GM21390 (cell line): ENCODE data around the gene LYVE1.
A peak's percentile ranks its signal among the peaks of the same experiment; 100 is the strongest.
"Not testable (repeated sequence)": the region's sequence is repeated elsewhere in the genome, so short reads cannot be mapped to it uniquely, and the experiment has no call there.

Experiments
- ATAC-seq: cut with Tn5 transposase; IDR thresholded peaks from one replicate; pipeline ENCODE4 v1.9.1; 2021; ENCODE audit not compliant: unreplicated experiment

The LYVE1 gene

DNA sequence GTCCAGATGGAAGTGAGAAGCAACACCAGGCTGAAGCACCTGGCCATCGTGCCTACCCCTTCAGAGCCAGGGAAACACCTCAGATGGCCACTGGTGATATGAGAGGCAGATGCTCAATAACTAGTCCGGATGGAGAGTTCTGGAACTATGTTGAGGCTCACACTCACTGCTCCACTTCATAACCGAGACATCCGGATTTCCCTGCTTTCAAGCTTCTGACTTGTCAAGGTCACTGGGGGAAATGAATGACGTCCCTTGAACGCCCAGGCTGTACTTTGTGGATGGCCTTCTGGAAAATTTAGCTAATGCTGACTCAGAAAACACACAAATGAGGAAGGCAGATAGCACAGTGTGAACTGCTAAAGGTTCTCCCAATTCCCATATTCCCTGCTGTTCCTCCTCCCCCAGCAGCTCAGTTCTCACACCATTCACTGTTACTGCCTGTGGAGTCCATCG is at the start of gene LYVE1:
Gene LYVE1 (minus strand): TSS at position 180 of the 456 bp plus-strand sequence. CDS start 133 bp downstream, at position 47.
- no peak for ATAC-seq

DNA sequence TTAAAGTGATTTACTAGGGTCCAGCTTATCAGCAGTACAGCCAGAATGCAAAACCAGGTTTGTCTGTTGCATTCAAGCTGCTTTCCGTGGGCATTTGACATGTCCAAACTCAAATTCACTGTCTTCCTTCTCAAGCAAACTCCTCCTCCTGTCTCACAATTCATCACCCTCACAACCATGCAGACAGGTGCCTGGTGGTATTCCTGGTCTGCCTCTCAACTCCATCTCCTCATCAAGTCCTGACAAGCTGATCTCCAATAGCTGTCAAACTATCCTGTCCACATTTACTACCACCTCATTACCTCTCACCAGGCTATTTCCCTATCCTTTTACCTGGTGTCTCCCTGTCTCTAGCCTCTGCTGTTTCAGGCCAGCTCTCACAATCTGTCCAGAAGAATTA is 49.1 kb upstream of the LYVE1 start:
- ATAC-seq = no peak

DNA sequence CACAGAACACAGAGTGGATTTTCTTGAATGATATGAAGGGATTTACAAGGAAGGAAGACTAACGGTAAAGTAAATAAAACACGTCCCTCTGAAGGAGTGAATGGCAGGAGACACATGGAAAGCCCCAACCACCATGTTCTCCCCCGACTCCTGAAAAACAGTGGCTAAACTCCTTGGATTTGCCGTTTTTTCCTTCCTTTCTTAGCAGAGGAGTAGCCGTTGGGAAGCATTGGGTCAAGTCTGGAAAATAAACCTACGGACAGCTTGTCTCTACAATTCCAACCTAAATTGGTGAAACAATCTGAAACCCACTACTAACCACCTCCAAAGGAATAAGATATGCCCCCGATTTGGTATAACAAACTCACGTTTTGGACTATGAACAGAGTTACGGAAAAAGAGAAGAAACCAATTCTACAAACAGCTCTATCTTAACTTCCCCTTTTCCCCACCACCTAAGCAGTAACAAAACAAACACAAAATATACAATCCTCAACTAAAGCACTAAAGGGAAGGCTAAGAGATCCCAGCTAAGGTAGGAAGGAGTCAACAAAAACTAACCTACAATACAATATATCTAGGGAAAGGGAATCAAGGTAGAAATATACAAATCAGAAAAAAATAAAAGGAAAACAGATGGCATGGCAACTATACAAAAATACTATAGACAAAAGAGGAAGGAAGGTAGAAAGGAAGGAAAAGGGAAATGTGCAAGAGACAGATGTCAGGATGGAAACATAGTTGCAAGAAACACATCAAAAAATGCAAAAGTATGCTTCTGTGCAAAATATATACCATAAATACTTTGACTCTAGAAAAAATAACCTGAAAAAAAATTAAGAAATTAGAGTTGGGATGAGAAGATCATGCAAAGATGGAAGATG is 43.8 kb upstream of the LYVE1 start:
- ATAC-seq = no peak

- no peak for ATAC-seq
Observed at GRCh38 chr11:10609636-10610035, 41.2 kb upstream of the LYVE1 start.

GRCh38 chr11:10608584-10608983 is 40.1 kb upstream of the LYVE1 start:
- no peak for ATAC-seq

- no peak for ATAC-seq
Observed at GRCh38 chr11:10607462-10608132, 39.1 kb upstream of the LYVE1 start.

GRCh38 chr11:10606536-10607208 is 38.2 kb upstream of the LYVE1 start:
- peak; percentile 68 for ATAC-seq

DNA sequence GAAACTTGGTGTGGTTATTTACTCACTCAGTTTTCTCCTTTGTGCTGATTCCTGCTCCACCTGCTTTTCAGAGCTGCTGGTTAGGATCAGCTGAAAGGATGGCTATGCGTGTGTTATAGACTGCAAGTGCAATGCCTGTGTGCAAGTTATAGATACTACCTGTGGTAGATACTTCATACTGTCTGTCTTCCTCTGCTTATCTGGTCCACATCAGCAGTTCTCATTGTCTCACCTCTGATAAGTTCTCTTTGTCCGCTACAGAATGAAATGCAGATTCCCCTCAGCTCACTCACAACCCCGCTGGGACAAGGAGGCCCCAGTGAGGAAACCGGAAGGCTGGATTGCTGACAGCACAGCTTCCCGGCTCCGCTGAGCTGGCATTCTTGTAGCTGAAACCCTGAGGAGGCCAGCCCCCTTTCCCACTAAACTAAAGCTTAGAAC is 37.5 kb upstream of the LYVE1 start:
- ATAC-seq = no peak

- no peak for ATAC-seq
Observed at GRCh38 chr11:10604798-10605197, 36.3 kb upstream of the LYVE1 start.

DNA sequence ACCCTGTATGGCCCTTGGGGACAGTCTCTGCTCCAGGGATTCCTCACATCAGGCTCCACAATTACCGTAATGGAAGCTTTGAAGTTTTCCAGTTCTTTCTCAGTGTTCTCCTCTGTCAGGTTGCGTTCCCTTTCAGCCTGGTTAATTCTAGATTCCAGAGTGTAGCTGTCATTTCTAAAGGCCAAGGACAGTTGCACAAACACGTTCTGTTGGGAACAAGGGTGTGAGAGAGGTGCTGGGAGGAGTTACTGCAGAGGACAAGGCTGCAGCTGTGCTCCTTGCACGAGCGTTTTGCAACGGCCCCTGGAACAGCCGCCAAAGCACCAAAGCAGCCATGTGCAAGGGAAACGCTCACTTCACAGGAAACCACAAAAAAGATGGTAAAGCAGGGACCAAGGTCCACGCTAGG is 35.9 kb upstream of the LYVE1 start:
- no peak for ATAC-seq

DNA sequence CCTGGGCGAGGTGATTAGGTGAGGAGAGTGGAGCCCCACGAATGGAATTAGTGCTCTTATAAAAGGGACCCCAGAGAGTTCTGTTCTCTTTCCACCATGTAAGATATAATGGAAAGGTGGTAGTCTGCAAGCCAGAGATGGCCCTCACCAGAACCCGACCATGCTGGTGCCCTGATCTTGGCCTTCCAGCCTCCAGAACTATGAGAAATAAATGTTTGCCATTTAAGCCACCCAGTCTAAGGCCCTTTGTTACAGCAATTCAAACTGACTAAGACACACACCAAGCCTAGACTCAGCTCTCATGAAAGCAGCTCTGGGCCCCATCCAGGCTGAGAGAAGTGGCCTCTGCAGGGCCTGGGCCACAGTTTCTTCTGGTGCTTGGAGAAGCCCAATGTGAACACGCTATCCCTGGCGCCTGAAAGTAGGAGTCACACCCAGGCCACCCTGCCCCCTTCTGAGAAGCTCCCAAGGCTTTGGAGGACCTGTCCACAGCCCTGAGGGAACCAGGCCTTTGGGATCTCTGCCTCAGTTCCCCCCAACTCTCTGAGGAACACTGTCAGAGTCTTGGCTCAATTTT is 35.3 kb upstream of the LYVE1 start:
- ATAC-seq = no peak

GRCh38 chr11:10602945-10603344 is 34.5 kb upstream of the LYVE1 start:
- no peak for ATAC-seq

DNA sequence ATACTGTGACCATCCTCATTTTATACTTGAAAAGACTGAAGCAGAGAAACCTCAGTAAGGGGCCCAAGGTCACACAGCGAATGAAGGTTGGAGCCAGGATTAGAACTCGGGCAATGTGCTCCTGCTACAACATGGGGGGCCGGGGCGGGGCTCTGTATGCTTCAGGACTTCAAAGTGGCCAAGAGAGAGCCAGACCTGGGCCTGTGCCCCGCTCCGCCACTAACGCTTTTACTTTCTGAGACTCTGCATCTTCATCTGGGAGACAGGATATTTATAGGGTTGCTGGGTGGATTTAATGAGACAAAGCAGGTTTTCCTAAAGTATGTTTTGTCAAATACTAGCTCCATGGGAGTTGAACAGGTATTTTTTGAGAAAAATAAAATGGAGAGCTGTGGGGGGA is 33.9 kb upstream of the LYVE1 start:
- ATAC-seq = no peak

GRCh38 chr11:10601837-10602236 is 33.4 kb upstream of the LYVE1 start:
- ATAC-seq = no peak

- no peak for ATAC-seq
Observed at GRCh38 chr11:10600570-10601248, 32.2 kb upstream of the LYVE1 start.

DNA sequence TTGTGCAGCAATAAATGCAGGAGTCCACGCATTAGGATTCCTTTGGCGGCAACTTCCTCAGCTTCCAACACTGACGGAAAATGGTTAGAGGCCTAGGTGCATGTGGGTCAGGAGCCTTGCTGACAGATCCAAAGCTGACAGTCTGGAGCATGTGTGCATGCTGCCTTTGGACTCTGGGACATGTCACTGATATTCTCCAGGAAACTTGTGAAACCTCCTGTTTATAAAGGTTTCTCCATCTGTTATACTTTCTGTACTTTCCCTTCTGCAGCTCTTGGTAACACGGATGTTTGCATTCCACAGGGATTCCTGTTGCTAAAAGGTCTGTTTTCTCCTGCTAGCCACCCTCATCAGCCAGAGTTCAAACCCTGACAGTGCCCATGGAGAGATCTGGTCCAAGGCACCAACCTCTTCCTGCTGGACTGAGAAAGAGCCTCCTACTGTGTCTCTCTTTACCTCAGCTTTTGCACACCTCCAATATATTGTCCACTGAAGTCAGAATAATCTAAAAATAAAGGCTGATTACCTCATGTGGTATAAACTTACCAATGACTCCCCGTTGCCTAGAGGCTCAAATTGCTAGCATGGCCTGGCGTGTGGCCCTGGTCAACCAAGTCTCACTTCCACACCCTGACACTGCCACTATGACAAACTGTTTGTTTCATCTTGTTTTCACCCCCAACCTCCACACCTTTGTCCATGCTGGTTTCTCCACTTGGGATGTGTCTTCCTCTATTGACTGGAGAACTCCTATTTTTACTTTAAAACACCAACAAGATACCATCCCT is 31.1 kb upstream of the LYVE1 start:
- ATAC-seq = no peak

DNA sequence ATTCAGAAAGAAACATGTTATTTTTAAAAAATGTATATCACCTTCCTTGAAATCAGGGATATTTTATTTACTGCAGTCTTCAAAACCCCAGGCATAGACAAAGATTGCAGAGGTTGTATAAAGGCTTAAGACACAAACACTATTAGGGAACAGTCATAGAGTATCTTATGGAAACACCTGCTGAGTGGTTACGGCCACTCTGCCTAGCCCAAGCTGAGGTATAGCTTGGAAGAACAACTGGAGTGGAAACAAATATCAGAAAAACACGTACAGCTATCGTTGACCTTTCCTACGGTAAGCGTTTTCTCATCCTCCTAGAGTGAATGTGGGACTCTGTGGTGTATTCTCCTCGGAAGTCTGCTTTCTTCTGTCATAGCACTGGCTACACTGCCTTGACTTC is 30.4 kb upstream of the LYVE1 start:
- no peak for ATAC-seq

DNA sequence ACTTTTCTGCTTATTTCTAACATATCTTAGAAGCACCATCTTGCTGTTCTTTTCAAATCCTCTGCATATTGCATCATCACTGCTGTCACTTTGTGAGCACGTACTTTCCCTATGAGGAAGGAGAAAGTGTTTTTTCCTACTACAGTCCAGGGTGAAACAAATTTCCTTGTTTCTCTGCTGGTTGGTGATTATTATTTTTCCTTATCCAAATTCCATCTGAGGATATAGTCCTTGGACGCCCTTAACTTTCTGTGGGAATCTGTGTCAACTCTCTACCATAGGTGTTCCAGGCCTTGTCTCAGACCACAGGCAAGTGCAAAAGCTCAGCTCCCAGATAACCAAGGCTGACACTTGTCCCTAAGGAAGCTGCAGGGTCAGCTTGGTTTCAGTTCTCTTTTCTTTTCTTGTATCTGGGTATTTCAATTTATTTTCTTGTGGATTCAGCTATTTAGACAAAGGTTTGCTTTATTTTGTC is 29.4 kb upstream of the LYVE1 start:
- ATAC-seq = no peak

DNA sequence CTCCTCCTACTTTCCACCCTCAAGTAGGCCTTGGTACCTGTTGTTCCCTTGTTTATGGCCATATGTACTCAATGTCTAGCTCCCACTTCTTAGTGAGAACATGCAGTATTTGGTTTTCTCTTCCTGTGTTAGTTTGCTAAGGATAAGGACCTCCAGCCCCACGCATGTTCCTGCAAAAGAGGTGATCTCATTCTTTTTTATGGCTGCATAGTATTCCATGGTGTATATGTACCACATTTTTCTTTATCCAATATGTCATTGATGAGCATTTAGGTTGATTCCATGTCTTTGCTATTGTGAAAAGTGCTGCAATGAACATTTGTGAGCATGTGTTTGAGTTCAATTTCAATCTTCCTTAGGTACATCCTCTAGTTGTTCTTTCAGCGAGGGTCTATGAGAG is 27.4 kb upstream of the LYVE1 start:
- not testable (repeated sequence) for ATAC-seq

- ATAC-seq = no peak
Observed at GRCh38 chr11:10594407-10594806, 25.9 kb upstream of the LYVE1 start.
